Upper lobe of left lung (tissue), 6 donors: ENCODE data around the gene PEX13. TPM values are rescaled to one million over a fixed set of nuclear protein-coding genes. Genes with fewer than 3 reads are reported as not detected.
"Not testable (repeated sequence)": the region's sequence is repeated elsewhere in the genome, so short reads cannot be mapped to it uniquely, and the experiment has no call there.

Experiments used
- ATAC-seq, 2 donors: fragments of 200-7000 bp; cut with Tn5 transposase; one replicate each; pipeline ENCODE4 v1.9.1; 2022; ENCODE audit warnings: mild to moderate bottlenecking in 2 of 2, moderate library complexity in 2 of 2; ENCODE audit not compliant: low FRiP score in 2 of 2
- DNase-seq, 2 donors: peaks; one replicate each; pipeline ENCODE4 v3.0.0-alpha.2; 2019 to 2020
- H3K27ac ChIP-seq, 4 donors: fragments of 200-600 bp; sonication (generic); one replicate each; pipeline ENCODE4 v1.5.1; 2016 to 2019
- H3K27me3 ChIP-seq, 4 donors: fragments of 200-600 bp; sonication (generic); one replicate each; pipeline ENCODE4 v1.5.1; 2017 to 2019
- H3K36me3 ChIP-seq, 4 donors: fragments of 200-600 bp; sonication (generic); one replicate each; pipeline ENCODE4 v1.5.1; 2016 to 2019
- H3K4me1 ChIP-seq, 4 donors: fragments of 200-600 bp; sonication (generic); one replicate each; pipeline ENCODE4 v1.5.1; 2018 to 2019
- H3K4me3 ChIP-seq, 4 donors: fragments of 200-600 bp; sonication (generic); one replicate each; pipeline ENCODE4 v1.5.1; 2017 to 2019; ENCODE audit warnings: mild to moderate bottlenecking in 2 of 4, moderate library complexity in 1 of 4
- H3K9me3 ChIP-seq, 4 donors: fragments of 200-600 bp; sonication (generic); one replicate each; pipeline ENCODE4 v1.5.1; 2018 to 2019
- CTCF ChIP-seq, 6 experiments: fragments of 450-650 bp in 4 of 6; fragments of 200-600 bp in 2 of 6; sonication (generic) in 2 of 6; IDR thresholded peaks; one replicate each; pipeline ENCODE4 v1.5.1; 2016 to 2019; ENCODE audit warnings: antibody characterized with exemption in 6 of 6
- EP300 ChIP-seq, 4 donors: sonication (generic); formaldehyde crosslinking; IDR thresholded peaks; one replicate each; pipeline ENCODE4 v1.5.1; 2017; ENCODE audit warnings: antibody characterized with exemption in 4 of 4, control low read depth in 2 of 4
- POLR2A ChIP-seq, 4 donors: fragments of 450-650 bp; IDR thresholded peaks; one replicate each; pipeline ENCODE4 v1.5.1; 2016 to 2017; ENCODE audit warnings: antibody characterized with exemption in 4 of 4, mild to moderate bottlenecking in 2 of 4
- POLR2AphosphoS5 ChIP-seq, 2 donors: sonication (generic); formaldehyde crosslinking; IDR thresholded peaks; one replicate each; pipeline ENCODE4 v1.5.1; 2017; ENCODE audit warnings: antibody characterized with exemption in 2 of 2
- WGBS, 2 donors: methylation state at CpG; one replicate each; pipeline ENCODE4 v1.1.5; 2017 to 2018; 5-methylcytosine and 5-hydroxymethylcytosine counted together
- total RNA-seq, 6 donors: library from RNA; depleted of rRNA in 4 of 6; stranded (reverse); fragments of >200 nt in 4 of 6; gene quantifications; one replicate each; pipeline versions ENCODE4 v1.1.0 to v1.2.1, GENCODE V29; 2016 to 2021
- donor health status: DM: no; HTN: no; CAD: no; lungs with moderate emphysema.
- donor health status: DM: no; HTN: yes; CAD: no; lungs with severe emphysema.

Gene PEX13
- total RNA-seq, 6 donors from 2014 or later, result 10.7 to 42.8 (median 28.6) TPM

- H3K27me3 ChIP-seq, result no peaks in the 10 kb centered on the region
- no peak for DNase-seq
- peaks cover 0 to 17% (median 4%) of the 10 kb centered on the region in 4 donors for H3K36me3 ChIP-seq
- H3K4me1 ChIP-seq, result peaks cover 19 to 43% (median 33%) of the 10 kb centered on the region in 4 donors
- H3K27ac ChIP-seq, result peak overlapping the region; percentile 90 to 95 (median 94)
- ATAC-seq, result no peak
- peak overlapping the region; percentile 77 to 89 (median 81) for H3K4me3 ChIP-seq
- TF ChIP-seq POLR2AphosphoS5 (IDR thresholded peaks at IDR 0.05), result no peak
- peak in 1 of 4 donors; percentile 36 for TF ChIP-seq EP300 (IDR thresholded peaks at IDR 0.05)
- no peak for TF ChIP-seq POLR2A (IDR thresholded peaks at IDR 0.05)
- no peak for TF ChIP-seq CTCF (IDR thresholded peaks at IDR 0.05)
- H3K9me3 ChIP-seq, result peaks cover 0 to 3% (median 0%) of the 10 kb centered on the region in 4 donors
- WGBS, 2 donors, result 0 to 3% methylated on average over 7 of the region's 7 CpGs
These were observed 817 bp downstream of the PEX13 start for GRCh38 chr2:61018318-61018755.

- DNase-seq, result no peak
- 33 to 35% methylated on average over 6 of the region's 6 CpGs for WGBS, 2 donors
- peaks cover 0 to 3% (median 0%) of the 10 kb centered on the region in 4 donors for H3K9me3 ChIP-seq
- H3K27me3 ChIP-seq, result no peaks in the 10 kb centered on the region
- H3K4me1 ChIP-seq, result peaks cover 19 to 43% (median 33%) of the 10 kb centered on the region in 4 donors
- peaks cover 0 to 17% (median 4%) of the 10 kb centered on the region in 4 donors for H3K36me3 ChIP-seq
- H3K4me3 ChIP-seq, result peak overlapping the region; percentile 77 to 89 (median 81)
- H3K27ac ChIP-seq, result peak overlapping the region; percentile 90 to 95 (median 94)
- no peak for ATAC-seq
- TF ChIP-seq EP300 (IDR thresholded peaks at IDR 0.05) (no peak), POLR2A (IDR thresholded peaks at IDR 0.05) (no peak), POLR2AphosphoS5 (IDR thresholded peaks at IDR 0.05) (no peak)
These were observed 1.3 kb downstream of the PEX13 start for GRCh38 chr2:61018798-61019197.

- WGBS, 2 donors, result 82 to 93% methylated on average over 1 to 6 of the region's 6 CpGs
- H3K4me1 ChIP-seq, result peaks cover 12 to 31% (median 23%) of the 10 kb centered on the region in 4 donors
These were observed 3.7 kb downstream of the PEX13 start for GRCh38 chr2:61021228-61021660.

GRCh38 chr2:61023670-61024069 lies 6.2 kb downstream of the PEX13 start:
- H3K4me3 ChIP-seq, result no peak overlapping the region
- H3K27me3 ChIP-seq, result no peaks in the 10 kb centered on the region
- ATAC-seq (no peak), DNase-seq (no peak)
- no peak overlapping the region for H3K27ac ChIP-seq
- WGBS, 2 donors, result 95% methylated on average over 4 of the region's 4 CpGs
- H3K36me3 ChIP-seq, result peaks cover 0 to 28% (median 6%) of the 10 kb centered on the region in 4 donors
- TF ChIP-seq CTCF (IDR thresholded peaks at IDR 0.05), result no peak
- no peak for TF ChIP-seq EP300 (IDR thresholded peaks at IDR 0.05)
- TF ChIP-seq POLR2A (IDR thresholded peaks at IDR 0.05), result no peak
- TF ChIP-seq POLR2AphosphoS5 (IDR thresholded peaks at IDR 0.05), result no peak
- H3K4me1 ChIP-seq, result peaks cover 11 to 24% (median 17%) of the 10 kb centered on the region in 4 donors
- peaks cover 0 to 3% (median 0%) of the 10 kb centered on the region in 4 donors for H3K9me3 ChIP-seq

More at GRCh38 chr2:61021228-61021660, 3.7 kb downstream of the PEX13 start:
- H3K27ac ChIP-seq, result no peak overlapping the region
- H3K4me3 ChIP-seq, result no peak overlapping the region
- no peaks in the 10 kb centered on the region for H3K27me3 ChIP-seq
- H3K9me3 ChIP-seq, result peaks cover 0 to 3% (median 0%) of the 10 kb centered on the region in 4 donors
- TF ChIP-seq POLR2AphosphoS5 (IDR thresholded peaks at IDR 0.05) (no peak), POLR2A (IDR thresholded peaks at IDR 0.05) (no peak), CTCF (IDR thresholded peaks at IDR 0.05) (no peak), EP300 (IDR thresholded peaks at IDR 0.05) (no peak)
- no peak for ATAC-seq
- peaks cover 0 to 28% (median 6%) of the 10 kb centered on the region in 4 donors for H3K36me3 ChIP-seq
- DNase-seq, result no peak

GRCh38 chr2:61029533-61029932 lies 12.0 kb downstream of the PEX13 start:
- no peak for TF ChIP-seq POLR2A (IDR thresholded peaks at IDR 0.05)
- no peak for TF ChIP-seq POLR2AphosphoS5 (IDR thresholded peaks at IDR 0.05)
- TF ChIP-seq CTCF (IDR thresholded peaks at IDR 0.05), result no peak
- no peak for TF ChIP-seq EP300 (IDR thresholded peaks at IDR 0.05)
- Histone ChIP-seq H3K9me3 (no peaks in the 10 kb centered on the region), H3K27ac (no peak overlapping the region), H3K4me3 (no peak overlapping the region), H3K27me3 (no peaks in the 10 kb centered on the region), H3K4me1 (no peaks in the 10 kb centered on the region), H3K36me3 (peaks cover 0 to 39% (median 27%) of the 10 kb centered on the region in 4 donors)
- ATAC-seq (no peak), DNase-seq (no peak)
- 98 to 100% methylated on average over 3 of the region's 3 CpGs for WGBS, 2 donors

GRCh38 chr2:61034592-61034991 lies 17.1 kb downstream of the PEX13 start:
- not testable (repeated sequence) for DNase-seq, H3K9me3 ChIP-seq, H3K27ac ChIP-seq, H3K27me3 ChIP-seq, ATAC-seq, H3K4me3 ChIP-seq, H3K4me1 ChIP-seq
- peaks cover 0 to 48% (median 37%) of the 10 kb centered on the region in 4 donors for H3K36me3 ChIP-seq
- 95 to 96% methylated on average over 7 to 9 of the region's 9 CpGs for WGBS, 2 donors

GRCh38 chr2:61036643-61037042 lies 19.1 kb downstream of the PEX13 start:
- not testable (repeated sequence) for H3K4me1 ChIP-seq, H3K4me3 ChIP-seq, H3K27me3 ChIP-seq, DNase-seq, ATAC-seq, H3K9me3 ChIP-seq, H3K27ac ChIP-seq
- peaks cover 0 to 43% (median 33%) of the 10 kb centered on the region in 4 donors for H3K36me3 ChIP-seq
- WGBS, 2 donors, result 98 to 99% methylated on average over 2 of the region's 2 CpGs
